ENCODE data around the gene TRPM4. TPM values are rescaled to one million over a fixed set of nuclear protein-coding genes. Genes with fewer than 3 reads are reported as not detected.

Gene TRPM4
- polyA plus RNA-seq (16.1 to 23.3 TPM (median 16.1 TPM) in 3 replicates), polyA minus RNA-seq (22.8 to 48.8 TPM (median 33.7 TPM) in 3 replicates)
- polyA plus RNA-seq (2011; ENCODE audit: low read depth): 11.6 TPM
- polyA plus RNA-seq (2011; cell fraction: cytosol; rRNA removed): 6.4 and 10.4 TPM in 2 replicates
- 82.9 and 106 TPM in 2 replicates for polyA plus RNA-seq (2011; cell fraction: nucleus; rRNA removed)
- polyA plus RNA-seq (2012; ENCODE audit: low replicate concordance): 26.1 and 28.3 TPM in 2 replicates
- 36.6 TPM for polyA minus RNA-seq (2011; cell fraction: cytosol; rRNA and poly(A)+ RNA removed)
- polyA minus RNA-seq (2011; cell fraction: nucleus; rRNA and poly(A)+ RNA removed): 74.5 and 74.8 TPM in 2 replicates

DNA sequence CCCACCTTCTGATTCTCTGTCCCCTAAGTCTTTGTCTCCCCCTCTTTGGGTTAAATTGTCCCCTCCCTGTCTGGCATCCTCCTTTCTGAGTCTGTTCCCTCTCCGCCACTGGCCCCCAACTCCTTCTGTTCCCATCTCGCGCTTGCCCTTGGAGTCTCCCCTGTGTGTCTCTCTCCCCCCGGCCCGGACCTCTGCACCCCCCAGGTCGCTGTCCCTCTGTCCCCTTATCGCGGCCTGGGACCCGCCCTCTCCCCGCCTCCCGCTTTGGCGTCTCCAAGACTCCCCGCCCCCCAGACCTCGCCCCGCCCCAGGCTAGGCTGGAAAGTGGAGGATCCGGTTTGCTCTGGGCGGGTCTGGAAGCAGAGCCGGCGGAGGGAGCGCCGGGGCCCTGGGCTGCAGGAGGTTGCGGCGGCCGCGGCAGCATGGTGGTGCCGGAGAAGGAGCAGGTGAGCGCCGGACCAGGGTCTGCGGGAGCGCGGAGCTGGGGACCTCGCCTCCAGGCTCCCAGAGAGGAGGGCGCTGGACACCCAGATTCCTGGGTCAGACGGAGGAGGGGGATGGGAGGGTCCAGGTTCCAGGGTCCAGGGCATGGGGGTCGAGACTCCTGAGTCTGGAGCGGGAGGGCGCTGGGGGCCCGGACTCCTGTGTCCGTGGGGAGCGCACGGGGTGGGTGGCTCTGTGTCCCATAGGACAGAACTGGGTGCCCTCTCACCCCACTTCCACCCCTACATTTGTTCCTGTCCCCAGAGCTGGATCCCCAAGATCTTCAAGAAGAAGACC, at the start of gene TRPM4:
Gene TRPM4 (plus strand): TSS at position 348 of the 780 bp plus-strand sequence. CDS start 75 bp downstream, at position 423.
- TF ChIP-seq EZH2 (IDR thresholded peaks at IDR 0.05; ENCODE audit: low read length) (no peak), CTCF (optimal IDR thresholded peaks at IDR 0.05 in 1 of 3, IDR thresholded peaks at IDR 0.05 in 1 of 3, conservative IDR thresholded peaks at IDR 0.05 in 1 of 3; ENCODE audit: extremely low read depth in 1 of 3, insufficient read depth in 2 of 3, low read length in 3 of 3) (no peak)
- Histone ChIP-seq H2AFZ (ENCODE audit: control insufficient read depth, low read length) (peak within 1 kb of the TSS; percentile 59), H3K79me2 (ENCODE audit: control insufficient read depth, insufficient read depth, low read length) (peaks cover 7% of the 10 kb centered on the region), H3K4me3 (ENCODE audit: control insufficient read depth in 2 of 3, extremely low read depth in 1 of 3, insufficient read depth in 2 of 3, low read depth in 1 of 3, low read length in 3 of 3) (peak within 1 kb of the TSS; percentile 80 to 94 (median 92)), H3K36me3 (ENCODE audit: control insufficient read depth in 2 of 2, extremely low read depth in 1 of 2, insufficient read depth in 2 of 2, low read length in 2 of 2) (peaks cover 4 to 5% of the 10 kb centered on the region in 2 experiments), H4K20me1 (ENCODE audit: control insufficient read depth, extremely low read depth, insufficient read depth, low read length) (no peaks in the 10 kb centered on the region), H3K9me3 (ENCODE audit: control insufficient read depth, low read depth, low read length) (no peaks in the 10 kb centered on the region), H3K27ac (ENCODE audit: control insufficient read depth, insufficient read depth, low read length) (peak within 1 kb of the TSS; percentile 66), H3K4me2 (ENCODE audit: control insufficient read depth, extremely low read depth, insufficient read depth, low read depth, low read length) (peak within 1 kb of the TSS; percentile 100), H3K4me1 (ENCODE audit: control insufficient read depth, extremely low read depth, insufficient read depth, low read length) (peaks cover 6% of the 10 kb centered on the region), H3K9me1 (ENCODE audit: control insufficient read depth, extremely low read depth, insufficient read depth, low read length) (no peaks in the 10 kb centered on the region), H3K27me3 (ENCODE audit: control insufficient read depth, extremely low read depth, insufficient read depth, low read length) (no peaks in the 10 kb centered on the region), H3K9ac (ENCODE audit: control insufficient read depth, extremely low read depth, insufficient read depth, low read length) (peak within 1 kb of the TSS; percentile 85)
- dilution Hi-C loops (cut with MboI; ENCODE audit: extremely low pct_ligation_motif_present, low sequenced_read_pairs): no loop called here
- FAIRE-seq (no peak), DNase-seq (ENCODE audit: low read depth, low spot score) (no peak)

GRCh38 chr19:49109051-49109450, 48.5 kb upstream of the TRPM4 start:
- Histone ChIP-seq H3K4me2 (ENCODE audit: control insufficient read depth, extremely low read depth, insufficient read depth, low read depth, low read length) (no peak overlapping the region), H3K4me1 (ENCODE audit: control insufficient read depth, extremely low read depth, insufficient read depth, low read length) (peaks cover 7% of the 10 kb centered on the region), H3K36me3 (ENCODE audit: control insufficient read depth in 2 of 2, extremely low read depth in 1 of 2, insufficient read depth in 2 of 2, low read length in 2 of 2) (peaks cover 28 to 36% of the 10 kb centered on the region in 2 experiments), H2AFZ (ENCODE audit: control insufficient read depth, low read length) (no peak overlapping the region), H4K20me1 (ENCODE audit: control insufficient read depth, extremely low read depth, insufficient read depth, low read length) (peaks cover 18% of the 10 kb centered on the region), H3K9me3 (ENCODE audit: control insufficient read depth, low read depth, low read length) (no peaks in the 10 kb centered on the region), H3K27me3 (ENCODE audit: control insufficient read depth, extremely low read depth, insufficient read depth, low read length) (no peaks in the 10 kb centered on the region), H3K4me3 (ENCODE audit: control insufficient read depth in 2 of 3, extremely low read depth in 1 of 3, insufficient read depth in 2 of 3, low read depth in 1 of 3, low read length in 3 of 3) (no peak overlapping the region), H3K79me2 (ENCODE audit: control insufficient read depth, insufficient read depth, low read length) (peaks cover 6% of the 10 kb centered on the region), H3K27ac (ENCODE audit: control insufficient read depth, insufficient read depth, low read length) (no peak overlapping the region), H3K9me1 (ENCODE audit: control insufficient read depth, extremely low read depth, insufficient read depth, low read length) (no peaks in the 10 kb centered on the region), H3K9ac (ENCODE audit: control insufficient read depth, extremely low read depth, insufficient read depth, low read length) (no peak overlapping the region)
- FAIRE-seq (no peak), DNase-seq (ENCODE audit: low read depth, low spot score) (no peak)
- TF ChIP-seq CTCF (optimal IDR thresholded peaks at IDR 0.05 in 1 of 3, IDR thresholded peaks at IDR 0.05 in 1 of 3, conservative IDR thresholded peaks at IDR 0.05 in 1 of 3; ENCODE audit: extremely low read depth in 1 of 3, insufficient read depth in 2 of 3, low read length in 3 of 3): no peak
- no peak for TF ChIP-seq EZH2 (IDR thresholded peaks at IDR 0.05; ENCODE audit: low read length)
- dilution Hi-C loops (cut with MboI; ENCODE audit: extremely low pct_ligation_motif_present, low sequenced_read_pairs): no loop called here
